ENCODE results near the gene ALDH3B2. TPM values are rescaled to one million over a fixed set of nuclear protein-coding genes. Genes with fewer than 3 reads are reported as not detected.
A peak's percentile ranks its signal among the peaks of the same experiment; 100 is the strongest.

ALDH3B2 gene
- total and polyA plus RNA-seq, 4 donors: 0.05 TPM; not detected in 3

- ATAC-seq (ENCODE audit: low FRiP score) (no peak), DNase-seq (no peak)
- Histone ChIP-seq H3K9me3 (ENCODE audit: control insufficient read depth, low read length) (no peaks in the 10 kb centered on the region), H3K4me3 (ENCODE audit: low read length in 2 of 2) (no peak overlapping the region), H3K36me3 (ENCODE audit: control insufficient read depth in 1 of 2, insufficient read depth in 2 of 2, low read length in 1 of 2) (no peaks in the 10 kb centered on the region), H3K4me1 (ENCODE audit: control insufficient read depth in 1 of 2, insufficient read depth in 2 of 2, low read length in 2 of 2) (no peaks in the 10 kb centered on the region), H3K27ac (ENCODE audit: low read depth in 1 of 2, low read length in 2 of 2) (no peak overlapping the region), H3K27me3 (ENCODE audit: control insufficient read depth in 1 of 2, insufficient read depth in 2 of 2, low read length in 1 of 2) (no peaks in the 10 kb centered on the region)
- WGBS, 2 donors: 28 to 29% methylated on average over 10 to 11 of the region's 11 CpGs
- intact Hi-C loops (cut with DNase I): no loop called here
These were observed 57.8 kb downstream of the ALDH3B2 start for GRCh38 chr11:67616431-67617242.

DNA sequence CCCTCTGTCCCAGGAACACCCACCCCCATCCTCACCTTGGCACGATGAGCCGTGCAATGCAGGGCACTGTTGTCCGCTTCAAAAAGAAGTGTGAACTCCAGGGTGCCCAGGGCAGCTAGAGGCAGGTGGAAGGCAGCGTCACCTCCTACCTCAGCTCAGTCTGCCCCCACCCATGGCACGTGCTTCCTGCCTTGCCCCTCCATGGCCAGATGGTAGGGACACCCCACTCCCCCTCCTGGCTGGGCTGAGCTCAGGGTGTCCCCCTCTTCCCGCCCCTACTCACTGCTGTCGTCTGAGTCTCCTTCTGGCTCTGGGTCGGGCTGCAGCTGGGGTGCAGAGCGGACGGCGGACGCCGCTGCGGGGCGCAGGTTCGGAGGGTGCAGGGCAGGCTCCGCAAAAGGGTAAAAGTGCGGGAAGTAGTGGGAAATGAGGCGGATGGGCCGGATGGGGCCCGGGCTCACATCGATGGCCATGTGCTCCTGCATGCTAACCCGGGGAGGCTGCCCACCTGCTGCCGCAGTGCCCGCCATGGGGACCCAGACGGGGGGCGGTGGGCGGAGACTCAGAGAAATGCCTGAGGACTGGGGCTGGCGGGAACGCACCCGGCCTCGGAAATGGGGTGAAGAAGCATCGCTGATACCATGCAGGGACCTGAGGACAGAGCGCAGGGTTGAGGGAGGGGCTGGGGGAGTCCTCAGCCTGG, 58.5 kb downstream of the ALDH3B2 start:
- WGBS, 2 donors: 20 to 24% methylated on average over 33 to 34 of the region's 34 CpGs
- intact Hi-C loops (cut with DNase I): no loop called here
- Histone ChIP-seq H3K36me3 (ENCODE audit: control insufficient read depth in 1 of 2, insufficient read depth in 2 of 2, low read length in 1 of 2) (no peaks in the 10 kb centered on the region), H3K9me3 (ENCODE audit: control insufficient read depth, low read length) (no peaks in the 10 kb centered on the region), H3K4me3 (ENCODE audit: low read length in 2 of 2) (no peak overlapping the region), H3K27ac (ENCODE audit: low read depth in 1 of 2, low read length in 2 of 2) (no peak overlapping the region), H3K4me1 (ENCODE audit: control insufficient read depth in 1 of 2, insufficient read depth in 2 of 2, low read length in 2 of 2) (no peaks in the 10 kb centered on the region), H3K27me3 (ENCODE audit: control insufficient read depth in 1 of 2, insufficient read depth in 2 of 2, low read length in 1 of 2) (no peaks in the 10 kb centered on the region)
- no peak for DNase-seq
- no peak for ATAC-seq (ENCODE audit: low FRiP score)

GRCh38 chr11:67614730-67615714, 59.4 kb downstream of the ALDH3B2 start:
- intact Hi-C loops (cut with DNase I): no loop called here
- DNase-seq (peak in 1 of 2 donors; percentile 75), ATAC-seq (ENCODE audit: low FRiP score) (peak; percentile 15)
- no peak overlapping the region for H3K4me3 ChIP-seq (ENCODE audit: low read length in 2 of 2)
- H3K36me3 ChIP-seq (ENCODE audit: control insufficient read depth in 1 of 2, insufficient read depth in 2 of 2, low read length in 1 of 2): no peaks in the 10 kb centered on the region
- no peaks in the 10 kb centered on the region for H3K27me3 ChIP-seq (ENCODE audit: control insufficient read depth in 1 of 2, insufficient read depth in 2 of 2, low read length in 1 of 2)
- no peak overlapping the region for H3K27ac ChIP-seq (ENCODE audit: low read depth in 1 of 2, low read length in 2 of 2)
- 75 to 78% methylated on average over 16 to 18 of the region's 18 CpGs for WGBS, 2 donors
- no peaks in the 10 kb centered on the region for H3K9me3 ChIP-seq (ENCODE audit: control insufficient read depth, low read length)
- H3K4me1 ChIP-seq (ENCODE audit: control insufficient read depth in 1 of 2, insufficient read depth in 2 of 2, low read length in 2 of 2): no peaks in the 10 kb centered on the region

DNA sequence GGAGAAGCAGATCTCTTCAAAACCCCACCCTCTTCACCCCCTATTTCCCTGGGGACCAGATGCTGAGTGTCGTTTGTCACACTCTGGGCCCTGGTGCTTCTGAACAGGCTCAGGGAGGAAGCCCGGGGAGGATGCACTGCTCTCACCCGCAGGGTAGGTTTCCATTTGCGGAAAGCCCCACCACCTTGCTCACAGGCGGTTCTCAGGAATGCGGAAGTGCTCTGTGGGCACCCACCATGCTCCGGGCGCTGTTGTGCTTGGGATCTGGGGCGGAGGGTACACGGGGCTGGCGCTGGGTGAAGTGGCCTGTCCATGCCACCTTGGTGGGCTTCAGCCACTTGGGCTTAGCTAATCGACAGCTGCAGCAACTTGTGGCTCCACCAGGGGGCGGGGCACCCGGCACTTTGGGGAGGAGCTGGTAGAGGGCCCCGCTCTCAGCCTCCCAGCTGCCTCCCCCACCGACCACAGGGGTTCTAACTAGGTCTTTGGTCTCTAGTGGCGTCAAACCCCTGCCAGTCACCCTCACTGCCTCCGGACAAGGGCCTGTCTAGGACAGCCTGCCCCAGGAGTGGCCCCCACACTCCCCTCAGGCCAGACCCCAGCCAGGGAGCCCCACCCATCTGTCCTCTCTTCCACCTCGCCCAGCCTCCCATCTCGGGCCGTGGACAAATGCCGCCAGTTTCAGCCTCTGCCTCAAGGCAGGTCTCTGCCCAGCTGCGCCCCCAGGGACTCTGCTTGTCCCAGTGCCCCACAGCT, 60.3 kb downstream of the ALDH3B2 start:
- ATAC-seq (ENCODE audit: low FRiP score) (peak; percentile 61), DNase-seq (peak; percentile 77 to 90)
- no peaks in the 10 kb centered on the region for H3K36me3 ChIP-seq (ENCODE audit: control insufficient read depth in 1 of 2, insufficient read depth in 2 of 2, low read length in 1 of 2)
- no peak overlapping the region for H3K27ac ChIP-seq (ENCODE audit: low read depth in 1 of 2, low read length in 2 of 2)
- H3K27me3 ChIP-seq (ENCODE audit: control insufficient read depth in 1 of 2, insufficient read depth in 2 of 2, low read length in 1 of 2): no peaks in the 10 kb centered on the region
- peak overlapping the region in 1 of 2 donors; percentile 5 for H3K4me3 ChIP-seq (ENCODE audit: low read length in 2 of 2)
- intact Hi-C loops (cut with DNase I): no loop called here
- H3K4me1 ChIP-seq (ENCODE audit: control insufficient read depth in 1 of 2, insufficient read depth in 2 of 2, low read length in 2 of 2): no peaks in the 10 kb centered on the region
- H3K9me3 ChIP-seq (ENCODE audit: control insufficient read depth, low read length): no peaks in the 10 kb centered on the region
- 8 to 10% methylated on average over 23 of the region's 23 CpGs for WGBS, 2 donors

DNA sequence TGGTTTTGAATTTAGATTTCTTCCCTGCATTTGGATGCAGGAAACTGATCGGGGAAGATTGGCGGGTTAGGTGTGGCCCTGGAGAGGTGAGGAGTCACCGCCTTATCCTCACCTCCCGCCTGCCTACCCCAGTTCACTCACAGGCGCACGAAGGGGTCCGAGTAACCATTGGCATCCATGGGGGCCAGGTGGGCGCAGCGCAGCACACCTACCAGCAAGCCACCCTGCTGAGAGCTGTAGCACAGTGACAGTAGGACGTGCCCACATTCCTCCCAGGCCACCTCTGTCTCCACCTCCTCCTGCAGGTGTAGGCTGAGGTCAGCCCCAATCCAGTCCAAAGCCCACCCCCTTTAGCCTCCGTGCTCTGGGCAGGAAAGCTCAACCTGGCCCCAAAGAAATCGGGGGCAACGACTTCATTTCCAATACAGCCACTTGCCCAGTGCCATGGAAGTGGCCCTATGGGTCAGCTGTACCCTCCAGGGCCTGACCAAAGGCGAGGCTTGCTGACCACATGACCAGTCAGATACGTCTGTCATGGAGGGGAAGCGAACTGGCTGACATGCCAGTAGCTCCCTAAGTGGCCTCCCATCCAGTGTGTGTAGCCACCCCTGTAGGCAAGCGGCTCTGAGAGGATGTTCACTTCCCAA, 61.0 kb downstream of the ALDH3B2 start:
- DNase-seq (no peak), ATAC-seq (ENCODE audit: low FRiP score) (no peak)
- H3K4me3 ChIP-seq (ENCODE audit: low read length in 2 of 2): no peak overlapping the region
- no peaks in the 10 kb centered on the region for H3K27me3 ChIP-seq (ENCODE audit: control insufficient read depth in 1 of 2, insufficient read depth in 2 of 2, low read length in 1 of 2)
- no peak overlapping the region for H3K27ac ChIP-seq (ENCODE audit: low read depth in 1 of 2, low read length in 2 of 2)
- intact Hi-C loops (cut with DNase I): no loop called here
- no peaks in the 10 kb centered on the region for H3K4me1 ChIP-seq (ENCODE audit: control insufficient read depth in 1 of 2, insufficient read depth in 2 of 2, low read length in 2 of 2)
- WGBS, 2 donors: 85 to 87% methylated on average over 17 of the region's 17 CpGs
- no peaks in the 10 kb centered on the region for H3K36me3 ChIP-seq (ENCODE audit: control insufficient read depth in 1 of 2, insufficient read depth in 2 of 2, low read length in 1 of 2)
- H3K9me3 ChIP-seq (ENCODE audit: control insufficient read depth, low read length): no peaks in the 10 kb centered on the region

DNA sequence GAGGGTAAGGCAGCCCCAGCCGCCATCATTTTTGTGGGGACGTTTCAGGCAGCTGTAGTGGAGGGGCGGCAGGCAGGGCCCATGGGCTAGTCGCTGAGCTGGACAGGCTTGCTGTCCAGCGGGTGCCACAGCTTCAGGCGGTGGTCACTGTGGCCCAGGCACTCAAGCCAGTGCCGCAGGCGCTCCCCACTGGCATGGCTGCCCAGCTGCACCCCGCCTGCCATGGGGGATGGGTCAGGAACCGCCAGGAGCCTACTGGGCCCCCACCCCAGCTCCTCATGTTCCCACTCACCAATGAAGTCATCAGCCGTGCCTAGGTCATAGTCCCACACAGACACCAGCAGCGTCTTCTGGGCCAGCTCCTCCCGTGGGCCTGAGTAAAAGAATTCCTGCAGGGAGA, 61.7 kb downstream of the ALDH3B2 start:
- no peaks in the 10 kb centered on the region for H3K4me1 ChIP-seq (ENCODE audit: control insufficient read depth in 1 of 2, insufficient read depth in 2 of 2, low read length in 2 of 2)
- no peak overlapping the region for H3K27ac ChIP-seq (ENCODE audit: low read depth in 1 of 2, low read length in 2 of 2)
- ATAC-seq (ENCODE audit: low FRiP score): no peak
- no peak overlapping the region for H3K4me3 ChIP-seq (ENCODE audit: low read length in 2 of 2)
- no peaks in the 10 kb centered on the region for H3K36me3 ChIP-seq (ENCODE audit: control insufficient read depth in 1 of 2, insufficient read depth in 2 of 2, low read length in 1 of 2)
- 90 to 91% methylated on average over 13 of the region's 13 CpGs for WGBS, 2 donors
- DNase-seq: no peak
- intact Hi-C loops (cut with DNase I): no loop called here
- no peaks in the 10 kb centered on the region for H3K27me3 ChIP-seq (ENCODE audit: control insufficient read depth in 1 of 2, insufficient read depth in 2 of 2, low read length in 1 of 2)
- H3K9me3 ChIP-seq (ENCODE audit: control insufficient read depth, low read length): no peaks in the 10 kb centered on the region

All from aorta (tissue), 5 donors.